SKM-1 (cell line): ENCODE data around the gene TACO1.

ENCODE experiments used
- DNase-seq: peaks from one replicate; lab custom pipeline; 2025; ENCODE audit not compliant: unreplicated experiment; lab: John Stamatoyannopoulos, UW

TACO1 gene

DNA sequence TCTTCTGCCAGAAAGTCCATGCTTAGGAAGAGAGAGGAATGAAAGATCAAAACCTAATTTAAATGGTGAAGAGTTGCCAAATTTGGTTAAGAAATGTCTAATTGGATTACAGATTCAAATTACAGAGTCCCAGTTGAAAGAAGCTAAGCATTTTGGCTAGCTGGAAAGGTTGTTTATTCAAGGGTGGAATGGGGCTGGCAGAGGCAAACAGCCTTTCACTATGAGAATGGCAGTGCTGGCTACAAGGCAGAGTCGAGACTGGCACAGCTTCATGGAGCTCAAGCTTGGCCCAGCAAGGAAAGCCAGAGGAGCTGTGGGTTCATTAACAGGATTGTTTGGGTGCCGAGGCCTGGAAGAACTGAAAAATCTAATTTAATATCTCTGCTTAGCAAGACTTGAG, 35.1 kb downstream of the TACO1 start:
- no peak for DNase-seq

DNA sequence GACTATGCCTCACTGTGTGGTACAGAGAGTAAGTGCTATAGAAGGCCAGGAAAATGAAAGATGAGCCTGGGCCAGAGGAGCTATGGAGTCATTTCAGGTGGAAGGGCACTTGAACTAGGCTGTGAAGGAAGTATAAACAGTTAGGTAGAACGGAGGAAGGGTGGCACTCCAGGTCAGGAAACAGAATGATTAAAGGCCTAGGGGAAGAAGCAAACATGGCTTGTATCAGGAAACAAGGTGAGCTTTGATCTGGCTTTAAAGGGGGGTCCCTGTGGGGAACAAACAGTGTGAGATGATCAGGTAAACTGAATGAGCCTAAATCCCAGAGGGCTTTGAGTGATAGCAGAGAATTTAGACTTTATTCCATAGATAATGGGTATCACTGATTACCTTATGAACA, 38.4 kb downstream of the TACO1 start:
- no peak for DNase-seq

DNA sequence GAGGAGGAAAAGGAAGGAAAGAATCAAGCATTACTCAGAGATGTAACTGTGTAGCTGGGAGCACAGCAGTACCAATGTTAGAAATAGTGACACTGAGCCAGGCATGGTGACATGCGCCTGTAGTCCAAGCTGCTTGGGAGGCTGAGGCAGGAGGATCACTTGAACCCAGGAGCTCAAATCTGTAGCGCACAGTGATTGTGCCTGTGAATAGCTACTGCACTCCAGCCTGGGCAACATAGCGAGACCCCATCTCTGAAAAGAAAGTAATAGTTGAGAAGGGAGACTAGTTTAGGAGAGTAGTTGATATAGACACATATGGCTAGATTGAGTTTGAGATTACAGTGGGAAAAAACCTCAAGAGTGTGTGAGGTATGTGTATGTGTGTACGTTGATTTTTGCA, 39.3 kb downstream of the TACO1 start:
- DNase-seq = no peak

DNA sequence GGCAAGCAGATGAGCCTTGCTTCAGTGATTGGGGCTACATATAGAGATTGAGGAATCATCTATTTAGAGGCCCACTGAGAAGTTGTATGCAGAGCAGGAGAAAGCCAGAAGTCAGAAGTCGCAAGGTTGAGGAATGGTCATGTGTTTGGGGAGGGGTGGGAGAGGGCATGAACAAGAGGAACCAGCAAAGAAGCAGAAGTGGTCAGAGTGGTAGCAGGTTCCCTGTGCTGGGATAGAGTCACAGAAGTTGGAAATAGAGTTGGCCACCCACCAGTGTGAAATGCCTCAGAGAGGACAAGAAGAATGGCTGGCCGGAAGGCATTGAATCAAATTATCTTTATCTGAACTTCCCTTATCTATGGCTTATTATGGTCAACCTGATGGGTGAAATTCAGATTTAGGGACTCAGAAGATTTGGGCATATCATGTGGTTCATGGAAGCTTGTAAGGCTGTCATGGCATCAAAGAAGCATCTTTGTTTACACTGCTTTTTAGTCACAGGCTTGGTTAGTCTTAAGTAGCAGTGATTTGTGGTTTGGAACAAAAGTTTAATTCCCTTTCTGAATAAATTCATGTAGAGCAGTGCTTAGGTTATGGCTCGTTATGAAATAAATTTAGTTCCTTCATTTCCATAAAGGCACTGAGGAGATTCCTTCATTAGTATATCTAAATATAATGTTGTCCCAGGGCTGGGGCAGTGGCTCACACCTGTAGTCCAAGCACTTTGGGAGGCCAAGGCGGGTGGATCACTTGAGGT, 41.2 kb downstream of the TACO1 start:
- DNase-seq = peak; percentile 94

- no peak for DNase-seq
These were observed 44.2 kb downstream of the TACO1 start for GRCh38 chr17:63644846-63645245.

GRCh38 chr17:63645775-63646487, 45.2 kb downstream of the TACO1 start:
- no peak for DNase-seq

DNA sequence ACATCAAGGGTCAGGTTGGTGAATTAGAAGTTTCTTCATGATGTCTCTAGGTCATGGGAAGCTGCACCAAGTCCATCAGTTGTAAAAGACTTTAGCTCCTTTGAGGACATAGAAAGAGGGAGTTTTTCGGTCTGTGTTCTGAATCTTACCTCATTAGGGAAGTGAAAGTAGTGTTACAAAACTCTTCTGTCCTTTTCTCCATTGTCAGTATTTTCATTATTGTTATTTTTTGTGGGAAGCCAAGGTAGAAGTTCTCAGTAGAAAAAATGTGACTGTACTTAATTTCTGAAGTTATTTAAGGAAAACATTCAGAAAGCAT, 45.8 kb downstream of the TACO1 start:
- DNase-seq = peak; percentile 63

- DNase-seq = no peak
These were observed 46.5 kb downstream of the TACO1 start for GRCh38 chr17:63647065-63647725.

- DNase-seq = no peak
These were observed 47.2 kb downstream of the TACO1 start for GRCh38 chr17:63647936-63648335.

GRCh38 chr17:63649813-63650212, 49.1 kb downstream of the TACO1 start:
- DNase-seq = peak; percentile 43

DNA sequence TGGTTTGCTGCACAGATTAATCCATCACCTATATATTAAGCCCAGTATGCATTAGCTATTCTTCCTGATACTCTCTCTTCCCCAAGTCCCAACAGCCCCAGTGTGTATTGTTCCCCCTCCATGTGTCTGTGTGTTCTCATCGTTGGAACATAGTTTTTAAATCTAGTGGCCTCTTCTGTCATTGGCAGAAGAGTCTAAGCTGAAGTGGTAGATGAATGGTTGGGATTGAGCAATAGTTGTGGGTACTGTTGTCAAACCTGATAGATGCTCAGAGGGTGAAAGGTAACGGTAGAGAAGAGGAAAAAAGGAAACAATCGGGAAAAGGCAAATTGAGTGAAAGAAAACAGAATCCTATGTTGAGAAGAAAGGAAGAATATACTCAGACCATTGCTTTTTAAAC, 51.4 kb downstream of the TACO1 start:
- DNase-seq = no peak

- no peak for DNase-seq
These were observed 52.4 kb downstream of the TACO1 start for GRCh38 chr17:63653050-63653449.

DNA sequence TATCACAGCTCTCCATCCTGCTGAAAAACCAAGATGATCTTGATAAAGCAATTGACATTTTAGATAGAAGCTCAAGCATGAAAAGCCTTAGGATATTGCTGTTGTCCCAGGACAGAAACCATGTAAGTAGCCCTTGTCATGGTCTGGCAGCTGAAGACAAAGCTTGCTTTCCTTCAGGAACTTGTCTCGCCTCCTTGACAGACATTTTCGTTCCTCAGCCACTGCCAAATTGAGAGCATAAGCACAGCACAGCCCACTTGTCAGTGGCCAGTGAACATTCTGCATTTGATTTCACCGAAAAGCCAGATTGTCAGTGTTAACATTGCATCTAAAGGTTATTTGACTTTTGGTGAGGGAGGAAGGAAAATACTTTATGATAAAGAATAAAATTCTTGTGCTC, 57.1 kb downstream of the TACO1 start:
- DNase-seq = no peak
